Stimulated activated naive CD8-positive, alpha-beta T cell treated with anti-CD3 and anti-CD28 coated beads, Interleukin-15, amount 100 ng/mL, for 72 hours (primary cell): Measurements from ENCODE around the gene IFNGR1.
"Not testable (repeated sequence)": the region's sequence is repeated elsewhere in the genome, so short reads cannot be mapped to it uniquely, and the experiment has no call there.

ENCODE experiments used
- ATAC-seq: fragments of 150-1000 bp; cut with Tn5 transposase; 2 replicates; pipeline ENCODE4 v1.10.0; 2021; ENCODE audit warnings: mild to moderate bottlenecking, moderate library complexity
- DNase-seq, 2 donors: peaks; one replicate each; pipeline ENCODE4 v3.0.0; 2021 to 2022
- H3K27ac Mint-ChIP-seq, 2 donors: one replicate each; pipeline ENCODE4 v1.8.0; 2022; ENCODE audit warnings: mild to moderate bottlenecking in 2 of 2, mixed read lengths in 2 of 2, moderate library complexity in 2 of 2
- H3K27me3 Mint-ChIP-seq: one replicate; pipeline ENCODE4 v1.8.0; 2022; ENCODE audit warnings: mixed read lengths
- H3K4me1 Mint-ChIP-seq: one replicate; pipeline ENCODE4 v1.8.0; 2022; ENCODE audit warnings: mild to moderate bottlenecking, mixed read lengths
- H3K4me3 Mint-ChIP-seq, 2 donors: one replicate each; pipeline ENCODE4 v1.8.0; 2022; ENCODE audit warnings: mild to moderate bottlenecking in 2 of 2, mixed read lengths in 2 of 2, moderate library complexity in 1 of 2
- H3K9me3 Mint-ChIP-seq, 2 donors: one replicate each; pipeline ENCODE4 v1.8.0; 2022; ENCODE audit warnings: mixed read lengths in 2 of 2

The IFNGR1 gene

DNA sequence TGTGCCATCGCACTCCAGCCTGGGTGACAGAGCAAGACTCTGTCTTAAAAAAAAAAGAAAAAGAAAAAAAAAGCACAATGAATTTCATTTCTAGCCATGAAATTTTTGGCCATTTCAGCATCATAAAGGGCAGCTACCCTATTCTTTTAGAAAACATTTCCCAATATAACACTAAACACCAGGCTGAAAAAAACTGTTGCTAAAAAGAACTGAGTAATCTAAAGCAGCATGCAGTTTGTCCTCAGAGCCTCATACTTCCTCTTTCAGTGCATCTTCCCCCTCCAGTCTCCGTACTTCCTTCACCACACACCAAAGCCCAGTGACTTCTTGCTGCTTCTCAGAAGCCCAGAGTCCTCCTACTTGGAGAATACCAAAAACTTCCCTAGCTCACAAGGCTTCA is 5.6 kb upstream of the IFNGR1 start:
- no peak for DNase-seq
- H3K9me3 Mint-ChIP-seq, result no peaks in the 10 kb centered on the region
- H3K4me3 Mint-ChIP-seq, result peak overlapping the region; percentile 12 to 32
- H3K4me1 Mint-ChIP-seq, result peaks cover 57% of the 10 kb centered on the region
- H3K27me3 Mint-ChIP-seq, result peaks cover 9% of the 10 kb centered on the region
- no peak overlapping the region for H3K27ac Mint-ChIP-seq
- ATAC-seq, result no peak

DNA sequence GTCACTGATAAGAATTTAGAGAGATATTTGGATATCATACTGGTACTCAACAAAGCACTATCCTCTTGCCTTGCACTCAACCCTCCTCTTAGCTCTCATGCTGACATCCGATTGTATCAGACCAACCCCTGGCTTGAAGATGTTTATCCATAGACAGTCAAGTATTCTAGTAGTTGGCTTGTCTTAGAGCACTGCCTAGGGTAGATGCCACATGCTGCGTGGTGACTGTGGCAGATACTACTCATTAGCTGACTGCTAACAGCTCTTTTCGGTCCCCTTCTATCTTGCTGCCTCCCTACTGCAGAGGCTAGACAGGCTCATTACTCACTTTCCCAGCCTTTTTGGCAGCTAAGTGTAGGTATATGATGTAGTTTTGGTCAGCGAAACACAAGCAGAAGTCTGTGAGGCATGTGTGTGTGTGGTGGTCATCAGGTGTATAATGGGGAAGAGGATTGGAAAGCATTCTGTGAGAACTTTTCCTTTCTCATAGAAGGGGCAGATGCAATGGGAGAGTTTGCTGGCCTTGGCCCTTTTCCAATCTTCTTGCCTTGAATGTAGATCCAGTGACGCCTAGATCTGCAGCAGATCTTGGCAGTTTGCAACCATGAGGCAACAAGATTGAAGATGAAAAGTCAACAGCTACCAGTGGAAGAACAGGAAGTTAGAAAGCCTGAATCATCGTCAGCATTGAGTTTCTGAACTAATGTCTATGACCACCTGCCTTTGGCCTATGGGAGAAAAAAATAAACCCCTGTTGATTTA is 4.4 kb upstream of the IFNGR1 start:
- H3K9me3 Mint-ChIP-seq, result no peaks in the 10 kb centered on the region
- no peak overlapping the region for H3K27ac Mint-ChIP-seq
- H3K4me3 Mint-ChIP-seq, result peak overlapping the region in 1 of 2 donors; percentile 19
- H3K4me1 Mint-ChIP-seq, result peaks cover 51% of the 10 kb centered on the region
- ATAC-seq (no peak), DNase-seq (no peak)
- H3K27me3 Mint-ChIP-seq, result no peaks in the 10 kb centered on the region

DNA sequence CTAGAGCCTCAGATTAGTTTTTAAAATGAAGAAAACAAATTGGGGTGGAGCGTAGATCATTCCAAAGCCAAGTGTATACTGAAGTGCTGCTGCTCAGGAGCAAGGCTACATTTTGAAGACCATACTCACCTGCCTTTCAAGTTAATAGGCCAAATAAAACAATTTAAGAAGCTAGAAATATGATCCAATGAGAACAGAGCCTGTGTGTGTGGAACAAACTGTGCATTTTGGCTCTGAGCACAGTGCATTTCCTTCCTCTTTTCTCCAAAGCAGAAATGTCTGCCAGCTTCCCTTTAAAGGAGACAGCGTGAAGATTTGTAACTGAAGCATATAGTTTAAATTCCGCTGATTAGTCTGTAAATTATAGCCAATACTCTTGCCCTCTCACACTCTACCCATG is 3.2 kb upstream of the IFNGR1 start:
- H3K27me3 Mint-ChIP-seq, result no peaks in the 10 kb centered on the region
- H3K9me3 Mint-ChIP-seq, result no peaks in the 10 kb centered on the region
- H3K27ac Mint-ChIP-seq, result no peak overlapping the region
- DNase-seq (no peak), ATAC-seq (no peak)
- no peak overlapping the region for H3K4me3 Mint-ChIP-seq
- H3K4me1 Mint-ChIP-seq, result peaks cover 46% of the 10 kb centered on the region

DNA sequence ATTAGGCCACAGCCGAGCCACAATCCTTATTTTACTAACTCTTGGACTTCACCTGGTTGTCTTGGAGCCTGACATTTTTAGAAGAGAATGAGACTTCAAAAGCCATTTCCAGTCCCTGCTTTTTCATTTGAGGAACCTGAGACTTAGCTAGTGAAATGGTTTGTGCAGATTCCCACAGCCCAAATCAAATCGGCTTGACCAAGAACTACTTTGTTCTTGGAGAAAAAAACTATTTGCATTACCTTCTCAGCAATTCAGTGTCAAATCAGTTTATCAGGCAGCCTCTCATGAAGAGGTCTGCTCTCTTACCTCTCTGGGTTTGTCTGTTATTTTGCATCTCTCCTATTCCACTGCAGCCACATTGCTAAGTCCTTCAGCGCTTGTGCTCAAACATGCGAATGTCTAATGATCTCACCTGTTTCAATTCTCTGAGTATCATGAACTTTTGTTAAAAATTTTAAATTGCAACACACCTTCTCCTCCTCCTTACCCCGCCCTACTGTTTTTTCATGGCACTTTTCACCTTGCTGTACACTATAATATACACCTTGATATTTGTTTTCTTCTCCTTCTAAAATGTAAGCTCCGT is 573 bp upstream of the IFNGR1 start:
- Mint-ChIP-seq H3K4me3 (peak overlapping the region; percentile 92 to 100), H3K27ac (peak overlapping the region; percentile 53 to 94), H3K4me1 (peaks cover 53% of the 10 kb centered on the region), H3K9me3 (no peaks in the 10 kb centered on the region), H3K27me3 (no peaks in the 10 kb centered on the region)
- ATAC-seq, result peak; percentile 2
- no peak for DNase-seq

DNA sequence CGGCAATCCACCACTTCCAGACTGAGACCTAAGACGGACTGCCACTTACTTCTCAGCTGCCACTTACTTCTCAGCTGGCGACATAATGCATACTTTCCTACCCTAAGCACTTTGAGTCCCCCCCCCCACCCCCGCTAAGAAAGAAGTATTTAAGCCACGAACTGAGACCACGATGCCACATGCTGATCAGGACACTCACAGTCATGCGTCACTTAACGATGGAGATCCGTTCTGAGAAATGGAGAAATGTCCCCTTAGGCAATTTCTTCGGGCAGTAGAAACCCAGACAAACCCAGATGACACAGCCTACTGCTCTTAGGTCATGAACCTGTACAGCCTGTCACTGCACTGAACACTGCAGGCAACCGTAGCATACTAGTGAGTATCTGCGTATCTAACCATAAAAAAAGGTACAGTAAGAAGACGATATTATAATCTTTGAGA is 690 bp downstream of the IFNGR1 start:
- Mint-ChIP-seq H3K4me3 (peak overlapping the region; percentile 92 to 100), H3K27ac (peak overlapping the region; percentile 99 to 100), H3K27me3 (no peaks in the 10 kb centered on the region), H3K9me3 (no peaks in the 10 kb centered on the region), H3K4me1 (peaks cover 53% of the 10 kb centered on the region)
- peak; percentile 40 to 74 for DNase-seq
- peak; percentile 93 for ATAC-seq

DNA sequence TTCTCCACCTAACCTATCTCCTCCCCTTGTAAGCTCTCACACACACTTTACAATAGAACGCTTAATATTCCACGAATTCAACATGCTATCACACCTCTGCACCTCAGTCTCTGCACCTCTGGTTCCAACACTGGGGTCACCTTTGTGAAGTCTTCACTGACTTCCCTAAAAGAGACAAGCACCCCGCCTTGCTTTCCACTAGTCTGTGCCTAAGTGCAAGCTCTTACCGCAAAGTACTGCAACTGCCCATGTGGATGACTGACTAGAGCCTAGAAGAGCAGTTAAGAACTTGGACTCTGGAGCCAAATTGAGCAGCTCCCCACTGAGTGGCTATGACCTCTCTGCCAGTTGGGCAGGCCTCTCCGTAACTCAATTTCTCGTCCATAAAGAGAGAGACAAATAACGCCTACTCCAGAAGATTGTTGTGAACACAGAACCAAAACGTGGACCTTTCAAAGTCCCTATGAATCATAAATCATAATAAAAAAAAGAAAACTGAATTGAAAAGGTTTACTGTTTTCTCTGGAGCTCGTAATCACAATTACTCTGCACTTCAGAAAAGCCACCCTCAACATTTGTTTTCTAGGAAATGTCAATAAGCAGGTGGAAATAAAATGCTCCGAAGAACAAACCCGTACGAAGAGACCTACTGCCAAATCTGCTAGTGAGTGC is 1.2 kb downstream of the IFNGR1 start:
- ATAC-seq, result no peak
- Mint-ChIP-seq H3K4me3 (peak overlapping the region; percentile 92 to 100), H3K27me3 (no peaks in the 10 kb centered on the region), H3K4me1 (peaks cover 56% of the 10 kb centered on the region), H3K9me3 (no peaks in the 10 kb centered on the region), H3K27ac (peak overlapping the region; percentile 99 to 100)
- DNase-seq, result no peak

DNA sequence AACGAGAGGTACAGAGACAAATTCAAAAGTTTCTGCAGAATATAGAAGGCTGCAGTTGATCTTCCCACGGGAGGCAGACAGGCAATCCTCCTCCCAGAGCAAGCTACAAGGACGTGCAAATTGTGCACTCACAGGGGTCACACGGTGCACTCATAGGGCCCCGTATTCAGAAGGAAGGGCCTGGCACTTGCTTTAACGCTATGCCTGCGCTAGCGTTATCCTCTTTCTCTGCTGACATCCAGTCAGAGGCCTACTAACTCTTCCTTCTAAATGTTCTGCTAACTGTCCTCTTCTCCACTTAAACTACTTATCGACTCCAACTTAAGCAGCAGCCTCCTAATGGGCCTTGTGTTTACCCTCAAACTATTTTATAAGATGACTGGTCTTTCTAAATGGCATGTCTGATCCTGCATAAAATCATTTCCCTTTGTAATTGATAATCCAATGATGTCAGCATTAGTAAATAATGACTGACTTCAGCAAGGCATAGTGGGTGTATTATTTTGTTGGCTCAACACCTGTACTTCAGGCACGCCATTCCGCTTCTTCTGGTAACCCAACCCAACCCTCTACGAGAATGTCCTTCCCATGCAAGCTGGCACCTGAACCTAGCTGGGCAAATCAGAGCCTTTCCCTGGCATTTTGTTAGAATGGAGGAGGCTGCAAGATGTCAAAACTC is 2.2 kb downstream of the IFNGR1 start:
- no peak for DNase-seq
- no peaks in the 10 kb centered on the region for H3K9me3 Mint-ChIP-seq

DNA sequence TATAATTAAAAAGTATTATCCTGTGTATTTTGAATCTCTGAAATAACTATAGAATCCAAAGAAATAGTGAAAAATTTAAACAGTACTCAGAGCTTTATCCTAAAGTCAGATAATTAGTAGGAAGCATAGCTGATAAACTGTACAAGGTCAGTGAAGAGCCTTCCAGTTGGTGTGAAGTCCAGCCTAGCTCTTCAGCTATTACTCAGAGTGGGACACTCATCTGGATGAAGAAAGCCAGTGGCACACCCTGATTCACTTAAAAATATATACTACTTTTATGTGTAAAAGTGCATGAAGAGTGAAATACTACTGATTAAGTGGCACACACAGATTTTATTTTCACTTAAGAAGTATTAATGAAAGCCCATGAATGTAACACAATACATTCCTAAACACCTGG is 3.1 kb downstream of the IFNGR1 start:
- no peak overlapping the region for H3K27ac Mint-ChIP-seq
- H3K4me3 Mint-ChIP-seq, result no peak overlapping the region
- H3K4me1 Mint-ChIP-seq, result peaks cover 73% of the 10 kb centered on the region
- DNase-seq, result no peak
- no peaks in the 10 kb centered on the region for H3K27me3 Mint-ChIP-seq
- H3K9me3 Mint-ChIP-seq, result no peaks in the 10 kb centered on the region
- no peak for ATAC-seq

More for the DNA sequence above, 2.2 kb downstream of the IFNGR1 start:
- no peak for ATAC-seq
- H3K4me3 Mint-ChIP-seq, result peak overlapping the region in 1 of 2 donors; percentile 16
- peaks cover 63% of the 10 kb centered on the region for H3K4me1 Mint-ChIP-seq
- H3K27me3 Mint-ChIP-seq, result no peaks in the 10 kb centered on the region
- peak overlapping the region in 1 of 2 donors; percentile 36 for H3K27ac Mint-ChIP-seq

DNA sequence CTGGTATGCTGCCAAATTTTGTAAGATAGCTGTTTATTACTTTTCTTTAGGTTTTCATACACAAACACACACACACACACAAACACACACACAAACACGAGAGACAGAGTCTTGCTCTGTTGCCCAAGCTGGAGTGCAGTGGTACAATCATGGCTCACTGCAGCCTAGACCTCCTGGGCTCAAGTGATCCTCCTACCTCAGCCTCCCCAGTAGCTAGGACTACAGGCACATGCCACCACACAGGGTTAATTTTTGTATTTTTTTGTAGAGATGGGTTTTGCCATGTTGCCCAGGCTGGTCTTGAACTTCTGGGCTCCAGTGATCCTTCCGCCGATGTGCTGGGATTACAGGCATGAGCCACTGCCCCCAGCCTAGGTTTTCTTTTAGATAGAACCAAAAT is 3.6 kb downstream of the IFNGR1 start:
- H3K27me3 Mint-ChIP-seq, H3K27ac Mint-ChIP-seq, ATAC-seq, H3K4me3 Mint-ChIP-seq, H3K9me3 Mint-ChIP-seq, DNase-seq: not testable (repeated sequence)
- peaks cover 70% of the 10 kb centered on the region for H3K4me1 Mint-ChIP-seq

DNA sequence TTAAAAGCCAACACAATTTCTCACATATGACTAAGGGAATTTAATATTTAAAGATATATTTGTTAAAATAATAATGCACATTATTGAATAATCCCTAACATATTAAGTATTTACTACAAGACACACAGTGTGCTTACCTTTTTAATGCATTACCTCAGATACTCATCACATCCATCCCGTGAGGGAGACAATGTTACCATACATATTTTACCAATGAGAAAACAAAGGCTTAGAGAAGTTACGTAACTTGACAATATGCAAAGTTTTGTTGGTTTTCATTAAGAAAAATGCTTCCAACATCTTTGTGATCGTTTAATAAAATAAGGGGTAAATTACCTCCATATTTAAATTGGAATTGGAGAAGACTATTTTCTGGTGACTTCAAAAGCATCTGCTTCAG is 4.3 kb downstream of the IFNGR1 start:
- Mint-ChIP-seq H3K27ac (no peak overlapping the region), H3K4me1 (peaks cover 63% of the 10 kb centered on the region), H3K9me3 (peaks cover under 1 to 2% of the 10 kb centered on the region in 2 donors), H3K27me3 (no peaks in the 10 kb centered on the region), H3K4me3 (no peak overlapping the region)
- ATAC-seq (no peak), DNase-seq (no peak)

DNA sequence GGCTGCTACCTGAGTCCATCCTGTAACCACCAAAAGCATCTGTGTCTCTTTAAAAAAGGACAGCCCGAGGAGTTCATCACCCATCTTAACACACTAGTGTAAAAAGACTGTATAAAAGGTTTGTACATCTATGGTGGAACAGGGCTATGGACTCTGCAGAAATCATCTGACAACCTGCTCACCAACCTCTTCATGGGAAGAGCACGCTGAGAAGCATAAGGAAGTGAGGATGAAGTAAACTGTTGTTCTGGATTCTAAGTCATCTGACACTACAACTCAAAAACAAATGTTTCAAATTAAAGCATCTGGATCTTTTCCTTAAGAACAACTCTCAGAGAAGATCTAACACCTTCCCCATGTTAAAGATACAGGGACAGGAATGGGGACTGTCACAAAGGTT is 5.4 kb downstream of the IFNGR1 start:
- Mint-ChIP-seq H3K27me3 (no peaks in the 10 kb centered on the region), H3K9me3 (peaks cover 9 to 12% of the 10 kb centered on the region in 2 donors), H3K4me1 (peaks cover 65% of the 10 kb centered on the region), H3K27ac (no peak overlapping the region), H3K4me3 (no peak overlapping the region)
- no peak for DNase-seq
- no peak for ATAC-seq

DNA sequence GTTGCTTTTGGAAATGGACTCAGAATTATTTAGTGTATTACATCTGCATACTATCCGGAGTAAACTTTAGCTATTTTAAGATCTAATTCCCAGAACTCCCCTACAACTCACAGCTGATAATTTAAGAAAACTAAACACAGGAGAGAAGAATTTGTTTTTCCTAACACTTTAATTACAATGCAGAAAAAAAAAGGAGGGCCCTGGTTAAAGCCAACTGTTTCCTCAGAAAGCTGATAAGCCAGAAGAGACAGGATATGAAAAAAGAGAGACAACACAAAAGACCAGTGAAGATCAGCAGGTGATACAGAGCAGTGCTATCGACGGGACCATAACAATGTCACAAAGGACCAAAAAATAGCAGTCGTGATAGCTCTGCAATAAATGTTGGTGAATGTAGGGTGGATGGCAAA is 5.8 kb downstream of the IFNGR1 start:
- DNase-seq, result no peak
- ATAC-seq, result no peak
- Mint-ChIP-seq H3K9me3 (peaks cover 9 to 17% of the 10 kb centered on the region in 2 donors), H3K4me1 (peaks cover 65% of the 10 kb centered on the region), H3K27ac (no peak overlapping the region), H3K27me3 (no peaks in the 10 kb centered on the region), H3K4me3 (no peak overlapping the region)

DNA sequence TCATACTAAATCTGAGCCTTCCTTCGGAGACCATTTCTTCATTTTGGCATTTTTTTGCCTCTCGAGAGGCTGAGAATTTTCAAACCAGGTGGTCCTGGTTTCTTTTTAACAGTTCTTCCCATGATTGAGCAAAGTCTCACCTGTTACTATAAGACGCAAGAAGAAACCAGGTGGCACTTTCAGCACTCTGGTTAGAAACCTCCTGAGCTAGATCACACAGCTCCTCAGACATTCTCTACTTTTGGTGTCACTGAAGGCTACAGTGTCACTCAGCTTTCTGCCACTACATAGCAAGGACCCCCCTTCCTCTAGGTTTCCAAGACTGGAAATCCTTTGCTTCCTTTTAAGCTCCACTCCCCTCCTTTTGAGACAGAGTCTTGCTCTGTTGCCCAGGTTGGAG is 7.3 kb downstream of the IFNGR1 start:
- Mint-ChIP-seq H3K4me1 (peaks cover 54% of the 10 kb centered on the region), H3K9me3 (peaks cover 14 to 27% of the 10 kb centered on the region in 2 donors), H3K27ac (peak overlapping the region in 1 of 2 donors; percentile 85), H3K4me3 (no peak overlapping the region), H3K27me3 (no peaks in the 10 kb centered on the region)
- no peak for DNase-seq
- ATAC-seq, result no peak

DNA sequence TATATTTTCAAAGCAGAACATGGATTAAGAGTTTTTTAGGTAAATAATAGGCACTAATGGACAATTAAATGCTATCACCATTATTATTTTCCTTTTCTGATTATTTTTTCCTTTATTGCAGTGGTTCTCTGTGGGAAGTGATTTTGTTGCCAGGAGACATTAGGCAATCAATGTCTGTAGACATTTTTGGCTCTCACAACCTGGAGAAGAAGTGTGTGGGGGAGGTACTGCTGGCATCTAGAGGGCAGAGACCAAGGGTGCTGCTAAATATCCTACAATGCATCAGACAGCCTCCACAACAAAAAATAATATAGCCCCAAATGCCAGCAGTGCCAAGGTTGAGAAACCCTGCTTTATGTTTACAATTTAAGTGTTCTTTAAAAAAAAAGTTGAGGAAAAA is 8.3 kb downstream of the IFNGR1 start:
- Mint-ChIP-seq H3K4me3 (no peak overlapping the region), H3K9me3 (peaks cover 14 to 27% of the 10 kb centered on the region in 2 donors), H3K4me1 (peaks cover 47% of the 10 kb centered on the region), H3K27me3 (no peaks in the 10 kb centered on the region), H3K27ac (no peak overlapping the region)
- ATAC-seq (no peak), DNase-seq (no peak)

DNA sequence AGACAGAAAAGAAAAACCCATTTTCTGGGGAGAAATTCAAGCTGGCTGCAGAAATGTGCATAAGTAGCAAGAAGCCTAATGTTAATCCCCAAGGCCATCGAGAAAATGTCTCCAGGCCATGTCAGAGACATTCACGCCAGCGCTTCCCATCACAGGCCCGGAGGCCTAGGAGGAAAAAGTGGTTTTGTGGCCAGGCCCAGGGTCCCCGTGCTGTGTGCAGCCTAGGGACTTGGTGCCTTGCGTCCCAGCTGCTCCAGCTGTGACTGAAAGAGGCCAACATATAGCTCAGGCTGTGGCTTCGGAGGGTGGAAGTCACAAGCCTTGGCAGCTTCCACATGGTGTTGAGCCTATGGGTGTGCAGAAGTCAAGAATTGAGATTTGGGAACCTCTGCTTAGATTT is 10.9 kb downstream of the IFNGR1 start:
- ATAC-seq (no peak), DNase-seq (no peak)
- H3K27me3 Mint-ChIP-seq, result no peaks in the 10 kb centered on the region
- H3K4me3 Mint-ChIP-seq, result no peak overlapping the region
- peaks cover 14 to 27% of the 10 kb centered on the region in 2 donors for H3K9me3 Mint-ChIP-seq
- H3K27ac Mint-ChIP-seq, result no peak overlapping the region
- peaks cover 27% of the 10 kb centered on the region for H3K4me1 Mint-ChIP-seq
